ENCODE measurements around the gene FSIP2.

- no peak for TF ChIP-seq TAF1 (IDR thresholded peaks at IDR 0.05; ENCODE audit: low read depth, low read length)
- TF ChIP-seq POLR2AphosphoS5 (IDR thresholded peaks at IDR 0.05; ENCODE audit: low read depth, low read length): no peak
These were observed 18.8 kb downstream of the FSIP2 start for GRCh38 chr2:185757356-185757755.
